CD4-positive, alpha-beta T cell treated with Interleukin-2 at 100 ng/mL for 4 hours (primary cell): ENCODE data around the gene MROH8.

Experiments
- DNase-seq: peaks from one replicate; pipeline ENCODE4 v3.0.0-alpha.2; 2020; ENCODE audit warnings: low spot score

Gene MROH8

DNA sequence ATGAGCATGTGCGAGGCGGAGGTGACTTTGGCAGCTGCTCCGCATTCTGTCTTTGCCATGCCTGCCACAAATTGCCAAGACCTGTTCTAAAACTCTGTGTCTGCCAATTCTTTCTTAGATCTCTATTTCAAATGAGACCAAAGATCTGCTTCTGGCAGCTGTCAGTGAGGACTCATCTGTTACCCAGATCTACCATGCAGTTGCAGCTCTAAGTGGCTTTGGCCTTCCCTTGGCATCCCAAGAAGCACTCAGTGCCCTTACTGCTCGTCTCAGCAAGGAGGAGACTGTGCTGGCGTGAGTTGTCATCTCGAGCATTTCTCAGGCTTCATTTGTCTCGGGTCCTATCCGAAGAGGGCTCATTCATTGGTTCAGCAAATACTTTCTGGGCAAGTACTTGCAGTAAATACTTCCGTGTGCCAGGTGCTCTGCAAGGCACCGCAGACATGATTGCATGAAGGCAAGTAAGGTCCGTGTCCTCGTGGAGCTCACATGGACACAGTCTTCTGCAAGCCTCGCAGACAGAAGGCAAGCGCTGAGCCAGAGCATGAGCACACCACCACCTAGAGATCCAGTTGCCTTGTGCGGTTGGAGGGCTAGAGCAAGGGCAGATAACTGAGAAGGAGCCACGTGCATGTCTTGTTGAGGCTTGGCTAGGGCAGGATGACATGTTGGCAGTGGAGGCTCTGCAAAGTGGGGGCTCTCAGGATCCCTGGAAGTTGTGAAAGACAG is 19.7 kb upstream of the MROH8 start:
- no peak for DNase-seq

DNA sequence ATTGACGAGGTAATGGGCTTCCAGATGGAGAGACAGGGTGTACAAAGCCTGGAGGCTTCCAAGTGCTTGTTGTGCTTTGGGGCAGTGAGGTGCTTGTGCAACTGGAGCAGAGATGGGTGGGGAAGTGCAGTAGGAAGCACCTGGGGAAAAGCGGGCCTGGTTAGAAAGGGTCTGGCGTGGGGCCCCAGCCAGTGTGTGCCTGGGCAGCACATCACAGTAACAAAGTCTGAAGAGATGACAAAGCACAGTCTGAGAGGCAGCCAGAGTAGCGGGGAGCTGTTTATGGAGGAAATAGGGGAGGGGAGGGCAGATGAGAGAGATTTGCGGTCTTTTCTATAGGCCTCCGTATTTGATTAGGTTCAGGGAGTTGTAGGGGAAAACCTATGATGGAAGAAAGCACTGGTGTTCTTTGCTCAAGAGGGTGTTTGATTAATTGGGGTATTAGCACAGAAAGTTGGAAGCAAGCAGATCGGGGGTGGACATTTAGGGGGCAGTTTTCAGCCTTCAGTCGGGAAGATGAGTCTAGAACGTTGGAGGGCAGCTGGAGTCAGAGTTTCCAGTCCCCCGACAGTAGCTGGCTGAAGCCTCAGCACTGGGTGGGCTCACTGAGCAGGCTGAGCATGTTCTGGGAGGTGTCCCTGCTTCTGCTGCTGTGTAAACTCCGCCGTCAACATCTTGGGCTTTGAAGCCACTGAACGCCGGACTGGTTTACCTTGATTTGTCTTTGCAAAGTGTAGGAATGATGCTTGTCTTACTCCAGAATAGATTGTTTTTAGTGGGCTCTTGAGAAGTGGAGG is 15.5 kb upstream of the MROH8 start:
- DNase-seq = no peak

DNA sequence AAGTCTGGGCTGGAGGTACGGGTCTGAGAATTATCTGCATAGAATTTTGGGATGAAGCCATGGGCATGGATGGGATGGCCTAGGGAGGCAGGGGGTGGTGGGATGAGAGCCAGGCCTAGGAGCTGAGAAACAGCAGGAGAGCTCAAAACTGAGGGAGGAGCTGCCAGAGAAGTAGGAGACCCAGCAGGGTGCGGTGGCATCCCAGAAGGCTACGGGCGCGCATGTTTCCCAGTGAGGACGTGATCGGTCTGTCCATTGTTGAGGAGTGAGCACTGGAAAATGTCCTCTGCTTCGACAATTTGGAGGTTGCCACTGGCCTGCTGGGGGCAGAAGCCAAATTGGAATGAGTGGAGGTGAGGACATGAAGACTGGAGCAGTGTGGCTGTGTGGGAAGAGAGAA is 14.5 kb upstream of the MROH8 start:
- DNase-seq = no peak

DNA sequence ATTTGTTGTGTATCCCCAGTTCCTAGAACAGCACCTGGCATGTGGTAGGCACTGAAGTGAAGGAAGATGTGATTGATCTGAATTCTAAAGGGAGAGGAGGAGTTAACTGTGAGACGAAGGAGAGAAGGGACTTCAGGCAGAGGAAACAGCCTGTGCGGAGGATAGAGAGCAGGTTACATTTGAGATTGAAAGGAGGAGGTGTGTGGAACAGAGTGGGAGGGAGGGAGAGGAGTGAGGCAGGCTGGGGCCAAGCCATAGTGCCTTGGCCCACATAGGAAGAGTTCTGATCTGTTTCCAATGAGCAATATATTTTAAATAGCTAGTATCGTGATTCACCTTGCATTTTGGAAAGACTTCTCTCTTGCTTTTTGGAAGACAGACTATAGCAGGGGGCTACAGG is 13.9 kb upstream of the MROH8 start:
- no peak for DNase-seq

- DNase-seq = peak; percentile 76
Observed at GRCh38 chr20:37192137-37192854, 12.9 kb upstream of the MROH8 start.

- no peak for DNase-seq
Observed at GRCh38 chr20:37190354-37191112, 11.2 kb upstream of the MROH8 start.

GRCh38 chr20:37189416-37190016 is 10.2 kb upstream of the MROH8 start:
- DNase-seq = no peak

- DNase-seq = no peak
Observed at GRCh38 chr20:37188787-37189186, 9.4 kb upstream of the MROH8 start.

GRCh38 chr20:37185686-37186085 is 6.3 kb upstream of the MROH8 start:
- no peak for DNase-seq

- DNase-seq = no peak
Observed at GRCh38 chr20:37179683-37180524, 556 bp upstream of the MROH8 start.

- no peak for DNase-seq
Observed at GRCh38 chr20:37172836-37173235, 6.5 kb downstream of the MROH8 start.

GRCh38 chr20:37166867-37167266 is 12.5 kb downstream of the MROH8 start:
- DNase-seq = no peak

- DNase-seq = no peak
Observed at GRCh38 chr20:37165031-37165430, 14.3 kb downstream of the MROH8 start.

GRCh38 chr20:37163832-37164554 is 15.4 kb downstream of the MROH8 start:
- DNase-seq = no peak

DNA sequence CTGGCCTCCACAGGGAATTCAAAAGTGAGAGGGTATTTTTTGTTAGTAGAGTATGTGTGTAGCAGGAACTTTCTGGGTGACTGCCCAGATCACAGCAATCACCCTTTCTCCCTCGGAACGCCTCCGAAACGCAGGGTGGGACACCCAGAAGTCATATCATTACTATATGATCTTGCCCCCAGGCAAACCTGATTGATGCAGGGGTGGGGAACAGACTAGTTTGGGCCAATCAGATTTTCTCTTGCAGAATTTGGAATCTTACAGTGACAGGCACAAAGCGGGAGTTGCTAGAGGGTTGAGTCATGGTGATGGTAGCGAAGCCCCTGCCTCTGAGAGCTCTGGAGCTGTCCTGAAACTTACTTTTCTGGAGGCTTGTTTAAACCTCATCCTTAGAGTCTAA is 16.7 kb downstream of the MROH8 start:
- no peak for DNase-seq

- no peak for DNase-seq
Observed at GRCh38 chr20:37161830-37162549, 17.4 kb downstream of the MROH8 start.

- no peak for DNase-seq
Observed at GRCh38 chr20:37160683-37161082, 18.7 kb downstream of the MROH8 start.

- DNase-seq = no peak
Observed at GRCh38 chr20:37158248-37158647, 21.1 kb downstream of the MROH8 start.

- DNase-seq = no peak
Observed at GRCh38 chr20:37155987-37156386, 23.4 kb downstream of the MROH8 start.
